HG03095 (cell line): ENCODE results near the gene PNPLA3.

Experiments
- ATAC-seq: cut with Tn5 transposase; IDR thresholded peaks from one replicate; pipeline ENCODE4 v1.9.1; 2021; ENCODE audit warnings: moderate library complexity; ENCODE audit not compliant: unreplicated experiment

The PNPLA3 gene

GRCh38 chr22:43957871-43958270 is 34.3 kb downstream of the PNPLA3 start:
- no peak for ATAC-seq

GRCh38 chr22:43964314-43964857 is 40.8 kb downstream of the PNPLA3 start:
- ATAC-seq = no peak

GRCh38 chr22:43967069-43967468 is 43.5 kb downstream of the PNPLA3 start:
- no peak for ATAC-seq

GRCh38 chr22:43968614-43969013 is 45.0 kb downstream of the PNPLA3 start:
- ATAC-seq = no peak

- ATAC-seq = no peak
These were observed 45.6 kb downstream of the PNPLA3 start for GRCh38 chr22:43969021-43969878.

- no peak for ATAC-seq
These were observed 46.6 kb downstream of the PNPLA3 start for GRCh38 chr22:43969989-43970755.

- ATAC-seq = no peak
These were observed 47.5 kb downstream of the PNPLA3 start for GRCh38 chr22:43971112-43971511.

- no peak for ATAC-seq
These were observed 49.4 kb downstream of the PNPLA3 start for GRCh38 chr22:43972931-43973462.

GRCh38 chr22:43974028-43974545 is 50.5 kb downstream of the PNPLA3 start:
- ATAC-seq = no peak

- ATAC-seq = no peak
These were observed 51.4 kb downstream of the PNPLA3 start for GRCh38 chr22:43975041-43975440.

GRCh38 chr22:43976861-43977795 is 53.5 kb downstream of the PNPLA3 start:
- ATAC-seq = no peak

GRCh38 chr22:43978558-43978957 is 55.0 kb downstream of the PNPLA3 start:
- ATAC-seq = no peak

- no peak for ATAC-seq
These were observed 57.0 kb downstream of the PNPLA3 start for GRCh38 chr22:43980579-43980978.

GRCh38 chr22:43980996-43981395 is 57.4 kb downstream of the PNPLA3 start:
- no peak for ATAC-seq

- no peak for ATAC-seq
These were observed 60.2 kb downstream of the PNPLA3 start for GRCh38 chr22:43983808-43984207.

GRCh38 chr22:43985532-43985931 is 61.9 kb downstream of the PNPLA3 start:
- ATAC-seq = no peak

- no peak for ATAC-seq
These were observed 64.7 kb downstream of the PNPLA3 start for GRCh38 chr22:43988116-43988820.

- ATAC-seq = no peak
These were observed 65.4 kb downstream of the PNPLA3 start for GRCh38 chr22:43988960-43989359.

- no peak for ATAC-seq
These were observed 66.4 kb downstream of the PNPLA3 start for GRCh38 chr22:43990044-43990443.
